Esophagus muscularis mucosa (tissue), 4 donors: ENCODE data around the gene BTBD9. TPM values are rescaled to one million over a fixed set of nuclear protein-coding genes. Genes with fewer than 3 reads are reported as not detected.

Source experiments
- DNase-seq: peaks from one replicate; pipeline ENCODE4 v3.0.0-alpha.2; 2017; ENCODE audit errors: extremely low spot score
- H3K27ac ChIP-seq, 4 donors: fragments of 200-600 bp; sonication (generic); replicated peaks in 1 of 4; 1 replicate in 3 of 4; 2 replicates in 1 of 4; pipeline ENCODE4 v1.5.1; 2016 to 2019; ENCODE audit warnings: mild to moderate bottlenecking in 1 of 4
- H3K27me3 ChIP-seq, 4 donors: fragments of 200-600 bp; sonication (generic); one replicate each; pipeline versions ENCODE4 v1.5.1 to v1.6.0; 2016 to 2019
- H3K36me3 ChIP-seq, 4 donors: fragments of 200-600 bp; sonication (generic); one replicate each; pipeline ENCODE4 v1.5.1; 2016 to 2019
- H3K4me1 ChIP-seq, 4 donors: fragments of 200-600 bp; sonication (generic); one replicate each; pipeline ENCODE4 v1.5.1; 2016 to 2019
- H3K4me3 ChIP-seq, 4 donors: fragments of 200-600 bp; sonication (generic); 1 replicate in 2 of 4; 2 replicates in 2 of 4; pipeline ENCODE4 v1.5.1; 2016 to 2019; ENCODE audit warnings: mild to moderate bottlenecking in 4 of 4, moderate library complexity in 1 of 4
- H3K9me3 ChIP-seq, 4 donors: fragments of 200-600 bp; sonication (generic); 1 replicate in 3 of 4; 2 replicates in 1 of 4; pipeline ENCODE4 v1.5.1; 2016 to 2019
- CTCF ChIP-seq, 3 experiments: fragments of 200-600 bp in 2 of 3; fragments of 450-650 bp in 1 of 3; sonication (generic) in 2 of 3; IDR thresholded peaks; one replicate each; pipeline ENCODE4 v1.5.1; 2017 to 2019; ENCODE audit warnings: antibody characterized with exemption in 3 of 3, mild to moderate bottlenecking in 2 of 3, moderate library complexity in 1 of 3
- EP300 ChIP-seq: sonication (generic); formaldehyde crosslinking; IDR thresholded peaks from one replicate; pipeline ENCODE4 v1.6.1; 2017; ENCODE audit warnings: antibody characterized with exemption
- POLR2A ChIP-seq: fragments of 450-650 bp; IDR thresholded peaks from one replicate; pipeline ENCODE4 v1.6.1; 2017; ENCODE audit warnings: antibody characterized with exemption, moderate library complexity, mild to moderate bottlenecking, low read depth
- POLR2AphosphoS5 ChIP-seq, 2 donors: sonication (generic); formaldehyde crosslinking; IDR thresholded peaks; one replicate each; pipeline ENCODE4 v1.6.1; 2017; ENCODE audit warnings: antibody characterized with exemption in 2 of 2
- WGBS: methylation state at CpG from one replicate; pipeline ENCODE4 v1.1.5; 2018; 5-methylcytosine and 5-hydroxymethylcytosine counted together
- intact Hi-C: fragments of 100-400 bp; cut with DNase I; formaldehyde crosslinking; loops from one replicate; pipeline ENCODE4 v1.15.1; 2023
- total RNA-seq, 4 donors: library from RNA; depleted of rRNA; stranded (reverse); fragments of >200 nt; gene quantifications; one replicate each; pipeline versions ENCODE4 v1.1.0 to v1.2.1, GENCODE V29; 2016

The BTBD9 gene
- total RNA-seq, 4 donors from 2014 or later: 9.4 to 14.1 (median 11.2) TPM

GRCh38 chr6:38262609-38263008, 377.1 kb downstream of the BTBD9 start:
- Histone ChIP-seq H3K4me3 (no peak overlapping the region), H3K27ac (peak overlapping the region in 1 of 4 donors; percentile 39), H3K4me1 (peaks cover 13 to 20% (median 15%) of the 10 kb centered on the region in 4 donors), H3K36me3 (peaks cover 0 to 11% (median 5%) of the 10 kb centered on the region in 4 donors), H3K27me3 (no peaks in the 10 kb centered on the region), H3K9me3 (no peaks in the 10 kb centered on the region)
- TF ChIP-seq POLR2AphosphoS5 (IDR thresholded peaks at IDR 0.05): no peak
- TF ChIP-seq CTCF (IDR thresholded peaks at IDR 0.05): no peak
- no peak for TF ChIP-seq POLR2A
- TF ChIP-seq EP300: no peak
- intact Hi-C loops: loop anchor here (5.0 kb wide), 1 partner anchor 45 kb away; no protein-coding TSS in a partner anchor
- 95% methylated on average over 2 of the region's 2 CpGs for WGBS
- no peak for DNase-seq

- H3K27ac ChIP-seq: peak overlapping the region in 1 of 4 donors; percentile 39
- DNase-seq: no peak
- 44% methylated on average over 1 of the region's 1 CpG for WGBS
Measured at GRCh38 chr6:38262026-38262425, 377.7 kb downstream of the BTBD9 start.

GRCh38 chr6:38261626-38262025, 378.1 kb downstream of the BTBD9 start:
- Histone ChIP-seq H3K27ac (peak overlapping the region in 1 of 4 donors; percentile 39), H3K9me3 (no peaks in the 10 kb centered on the region), H3K27me3 (no peaks in the 10 kb centered on the region), H3K36me3 (peaks cover 0 to 11% (median 5%) of the 10 kb centered on the region in 4 donors), H3K4me3 (no peak overlapping the region), H3K4me1 (peaks cover 10 to 20% (median 14%) of the 10 kb centered on the region in 4 donors)
- intact Hi-C loops: loop anchor here (5.0 kb wide), 1 partner anchor 44 kb away; no protein-coding TSS in a partner anchor
- TF ChIP-seq POLR2A (no peak), POLR2AphosphoS5 (IDR thresholded peaks at IDR 0.05) (no peak), CTCF (IDR thresholded peaks at IDR 0.05) (no peak), EP300 (no peak)
- DNase-seq: no peak
- 58% methylated on average over 3 of the region's 3 CpGs for WGBS

More at GRCh38 chr6:38262026-38262425, 377.7 kb downstream of the BTBD9 start:
- Histone ChIP-seq H3K4me3 (no peak overlapping the region), H3K9me3 (no peaks in the 10 kb centered on the region), H3K4me1 (peaks cover 10 to 20% (median 14%) of the 10 kb centered on the region in 4 donors), H3K27me3 (no peaks in the 10 kb centered on the region), H3K36me3 (peaks cover 0 to 11% (median 5%) of the 10 kb centered on the region in 4 donors)
- TF ChIP-seq EP300 (no peak), POLR2A (no peak), CTCF (IDR thresholded peaks at IDR 0.05) (no peak), POLR2AphosphoS5 (IDR thresholded peaks at IDR 0.05) (no peak)
- intact Hi-C loops: loop anchor here (5.0 kb wide), 1 partner anchor 45 kb away; no protein-coding TSS in a partner anchor

- no peak overlapping the region for H3K27ac ChIP-seq
- no peaks in the 10 kb centered on the region for H3K27me3 ChIP-seq
- H3K9me3 ChIP-seq: no peaks in the 10 kb centered on the region
- 60% methylated on average over 2 of the region's 2 CpGs for WGBS
- TF ChIP-seq POLR2A: no peak
- no peak for TF ChIP-seq POLR2AphosphoS5 (IDR thresholded peaks at IDR 0.05)
- no peak for TF ChIP-seq CTCF (IDR thresholded peaks at IDR 0.05)
- no peak for TF ChIP-seq EP300
- no peak for DNase-seq
- peaks cover 0 to 27% (median 16%) of the 10 kb centered on the region in 4 donors for H3K36me3 ChIP-seq
- peaks cover 10 to 20% (median 14%) of the 10 kb centered on the region in 4 donors for H3K4me1 ChIP-seq
- intact Hi-C loops: loop anchor here (5.0 kb wide), 1 partner anchor 42 kb away; no protein-coding TSS in a partner anchor
- H3K4me3 ChIP-seq: no peak overlapping the region
Measured at GRCh38 chr6:38259736-38260135, 380.0 kb downstream of the BTBD9 start.
